Astrocyte (in vitro differentiated cells and primary cell): ENCODE measurements around the gene KIF1B. TPM values are rescaled to one million over a fixed set of nuclear protein-coding genes. Genes with fewer than 3 reads are reported as not detected.

Experiments used
- microRNA-seq: library from miRNA; unstranded; fragments of <30 nt; microRNA quantifications from one replicate; pipeline ENCODE4 v1.2.0, GENCODE V29; 2020
- total RNA-seq: library from RNA; stranded (reverse); gene quantifications from 2 replicates; pipeline ENCODE4 v1.2.1, GENCODE V29; 2021

Gene KIF1B
- total RNA-seq, 1 donor from 2014 or later, result 75.9 TPM

Small RNA genes lying within 50 kb of the gene (microRNA-seq; reads per million reads assigned to microRNA genes)
- not detected for gene MIR1273D

Other genes starting within 250 kb of the KIF1B start
- gene RBP7, start 213.3 kb upstream of the KIF1B start, total RNA-seq, result 1.0 TPM in 1 of 2 replicates, not detected in the other
- gene UBE4B, start 177.6 kb upstream of the KIF1B start, total RNA-seq, result 37.4 and 41.5 TPM in 2 replicates
- gene PGD, start 188.5 kb downstream of the KIF1B start, total RNA-seq, result 187 and 224 TPM in 2 replicates
- gene CENPS, start 219.9 kb downstream of the KIF1B start, total RNA-seq, result 9.0 and 10.2 TPM in 2 replicates
- 0.23 and 0.29 TPM in 2 replicates for gene CORT, start 239.5 kb downstream of the KIF1B start, total RNA-seq